ENCODE measurements around the gene G2E3.

- TF ChIP-seq, protein P1, sequence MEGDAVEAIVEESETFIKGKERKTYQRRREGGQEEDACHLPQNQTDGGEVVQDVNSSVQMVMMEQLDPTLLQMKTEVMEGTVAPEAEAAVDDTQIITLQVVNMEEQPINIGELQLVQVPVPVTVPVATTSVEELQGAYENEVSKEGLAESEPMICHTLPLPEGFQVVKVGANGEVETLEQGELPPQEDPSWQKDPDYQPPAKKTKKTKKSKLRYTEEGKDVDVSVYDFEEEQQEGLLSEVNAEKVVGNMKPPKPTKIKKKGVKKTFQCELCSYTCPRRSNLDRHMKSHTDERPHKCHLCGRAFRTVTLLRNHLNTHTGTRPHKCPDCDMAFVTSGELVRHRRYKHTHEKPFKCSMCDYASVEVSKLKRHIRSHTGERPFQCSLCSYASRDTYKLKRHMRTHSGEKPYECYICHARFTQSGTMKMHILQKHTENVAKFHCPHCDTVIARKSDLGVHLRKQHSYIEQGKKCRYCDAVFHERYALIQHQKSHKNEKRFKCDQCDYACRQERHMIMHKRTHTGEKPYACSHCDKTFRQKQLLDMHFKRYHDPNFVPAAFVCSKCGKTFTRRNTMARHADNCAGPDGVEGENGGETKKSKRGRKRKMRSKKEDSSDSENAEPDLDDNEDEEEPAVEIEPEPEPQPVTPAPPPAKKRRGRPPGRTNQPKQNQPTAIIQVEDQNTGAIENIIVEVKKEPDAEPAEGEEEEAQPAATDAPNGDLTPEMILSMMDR (IDR thresholded peaks at IDR 0.05 in 4 of 5, conservative IDR thresholded peaks at IDR 0.05 in 1 of 5), result no peak
- no peak for TF ChIP-seq POLR2A (IDR thresholded peaks at IDR 0.05)
Measured at GRCh38 chr14:30641207-30641606, 82.2 kb downstream of the G2E3 start.

Measured in gastrocnemius medialis (tissue), 4 donors.